IPS-18a (cell line): ENCODE measurements around the gene SDK1.

Source experiments
- H3K27ac ChIP-seq: one replicate; pipeline ENCODE4 v1.5.1; 2013; ENCODE audit warnings: low read length
- H3K27me3 ChIP-seq: one replicate; pipeline ENCODE4 v1.6.1; 2013; ENCODE audit warnings: mild to moderate bottlenecking, low read length; ENCODE audit not compliant: control insufficient read depth, insufficient read depth
- H3K36me3 ChIP-seq: one replicate; pipeline ENCODE4 v1.6.1; 2013; ENCODE audit warnings: low read depth, low read length; ENCODE audit not compliant: control insufficient read depth
- H3K4me1 ChIP-seq: one replicate; pipeline ENCODE4 v1.6.1; 2013; ENCODE audit warnings: low read depth, low read length; ENCODE audit not compliant: control insufficient read depth
- H3K4me3 ChIP-seq: one replicate; pipeline ENCODE4 v1.5.1; 2013; ENCODE audit warnings: low read length
- H3K9ac ChIP-seq: one replicate; pipeline ENCODE4 v1.6.1; 2013; ENCODE audit warnings: mild to moderate bottlenecking, low read length, moderate library complexity
- H3K9me3 ChIP-seq: one replicate; pipeline ENCODE4 v1.6.1; 2013; ENCODE audit warnings: low read depth, low read length; ENCODE audit not compliant: control insufficient read depth

Gene SDK1

GRCh38 chr7:4163565-4164203, 862.6 kb downstream of the SDK1 start:
- Histone ChIP-seq H3K4me1 (peaks cover 5% of the 10 kb centered on the region), H3K36me3 (no peaks in the 10 kb centered on the region), H3K27me3 (no peaks in the 10 kb centered on the region), H3K9me3 (no peaks in the 10 kb centered on the region), H3K4me3 (no peak overlapping the region), H3K27ac (no peak overlapping the region), H3K9ac (no peak overlapping the region)

DNA sequence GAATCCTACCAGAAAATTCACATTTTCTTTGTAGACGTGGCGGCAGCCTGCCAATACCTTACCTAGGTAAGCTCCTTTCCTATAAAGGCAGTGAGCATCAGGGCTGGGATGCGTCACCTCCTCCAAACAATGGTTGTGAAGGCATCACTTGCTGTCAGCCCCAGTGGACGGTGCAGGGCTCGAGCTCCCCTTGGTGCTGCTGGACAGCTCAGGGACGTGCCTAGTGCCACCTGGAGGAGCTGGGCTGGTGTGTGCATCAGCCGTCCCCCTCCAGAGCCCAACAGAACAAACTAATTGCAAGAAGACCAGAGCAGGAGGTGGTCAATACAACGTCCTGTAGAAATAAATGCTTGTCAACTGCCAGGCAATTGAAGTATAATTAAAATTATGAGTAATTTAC, 863.5 kb downstream of the SDK1 start:
- no peaks in the 10 kb centered on the region for H3K27me3 ChIP-seq
- H3K9me3 ChIP-seq = no peaks in the 10 kb centered on the region
- H3K36me3 ChIP-seq = no peaks in the 10 kb centered on the region
- H3K4me3 ChIP-seq = no peak overlapping the region
- H3K4me1 ChIP-seq = peaks cover 5% of the 10 kb centered on the region
- no peak overlapping the region for H3K27ac ChIP-seq
- no peak overlapping the region for H3K9ac ChIP-seq

DNA sequence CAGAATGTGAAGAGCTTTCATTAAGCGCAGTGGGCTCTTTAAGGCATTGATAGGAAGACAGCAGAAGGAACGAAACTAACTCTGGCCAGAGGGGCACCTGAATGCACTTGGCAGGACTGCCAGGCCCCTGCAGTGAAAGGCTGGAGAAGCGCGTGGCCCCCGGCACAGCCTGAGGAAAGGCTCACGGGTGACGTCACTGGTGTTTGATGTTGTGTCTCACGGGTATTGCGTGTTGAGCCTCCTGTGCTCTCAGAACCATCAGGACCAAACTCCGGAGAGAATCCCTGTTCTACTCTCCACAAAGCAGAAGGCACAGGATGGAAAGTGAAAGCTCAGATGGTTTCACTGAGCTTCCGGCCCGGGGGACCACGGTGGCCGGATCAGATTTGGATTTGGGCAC, 865.3 kb downstream of the SDK1 start:
- Histone ChIP-seq H3K4me1 (peaks cover 5% of the 10 kb centered on the region), H3K9me3 (no peaks in the 10 kb centered on the region), H3K27ac (no peak overlapping the region), H3K27me3 (no peaks in the 10 kb centered on the region), H3K36me3 (no peaks in the 10 kb centered on the region), H3K4me3 (no peak overlapping the region), H3K9ac (no peak overlapping the region)

DNA sequence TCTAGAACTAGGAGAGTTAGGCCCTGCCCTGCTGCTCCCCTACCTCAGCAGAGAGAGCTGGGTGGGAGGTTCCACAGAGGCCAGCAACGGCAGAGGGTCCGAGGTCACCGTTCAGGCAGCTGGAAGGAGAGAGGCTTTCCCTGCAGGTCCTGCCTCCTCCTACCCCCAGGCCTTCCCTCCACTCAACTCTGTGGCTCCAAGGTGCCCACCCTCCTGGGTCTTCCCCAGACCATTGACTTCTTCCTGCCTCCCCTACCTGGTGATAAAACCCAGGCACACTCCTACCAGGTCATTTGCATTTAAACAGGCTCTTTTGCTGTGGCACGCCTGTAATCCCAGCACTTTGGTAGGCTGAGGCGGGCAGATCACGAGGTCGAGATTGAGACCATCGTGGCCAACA, 865.8 kb downstream of the SDK1 start:
- Histone ChIP-seq H3K27ac (no peak overlapping the region), H3K9ac (no peak overlapping the region), H3K36me3 (no peaks in the 10 kb centered on the region), H3K27me3 (no peaks in the 10 kb centered on the region), H3K9me3 (no peaks in the 10 kb centered on the region), H3K4me3 (no peak overlapping the region), H3K4me1 (peaks cover 5% of the 10 kb centered on the region)

DNA sequence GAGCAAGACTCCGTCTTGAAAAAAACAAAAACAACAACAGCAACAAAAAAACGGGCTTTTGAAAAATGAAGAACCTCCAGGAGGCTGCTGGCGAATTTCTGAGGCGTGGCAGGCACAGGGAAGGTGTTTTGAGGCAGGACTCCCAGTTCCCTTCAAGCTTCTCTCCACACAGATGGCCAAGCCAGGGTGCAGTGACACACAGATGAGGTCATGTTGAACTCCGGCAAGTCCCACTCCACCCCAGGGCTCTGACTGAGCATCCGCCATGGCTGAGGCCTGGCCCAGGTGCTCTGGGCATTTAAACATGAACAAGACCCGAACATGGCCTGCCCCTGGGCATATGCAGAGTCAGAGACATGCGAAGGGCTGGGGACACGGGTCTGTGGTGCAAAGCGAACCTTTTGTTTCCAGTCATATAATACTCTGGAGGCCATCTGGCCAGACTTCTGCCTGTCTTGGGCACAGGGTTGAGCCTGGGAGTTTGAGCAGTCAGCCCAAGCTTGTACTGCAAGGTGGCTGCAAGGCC, 866.4 kb downstream of the SDK1 start:
- H3K36me3 ChIP-seq = no peaks in the 10 kb centered on the region
- H3K4me3 ChIP-seq = no peak overlapping the region
- peaks cover 5% of the 10 kb centered on the region for H3K4me1 ChIP-seq
- H3K27me3 ChIP-seq = no peaks in the 10 kb centered on the region
- no peaks in the 10 kb centered on the region for H3K9me3 ChIP-seq
- no peak overlapping the region for H3K27ac ChIP-seq
- H3K9ac ChIP-seq = no peak overlapping the region

DNA sequence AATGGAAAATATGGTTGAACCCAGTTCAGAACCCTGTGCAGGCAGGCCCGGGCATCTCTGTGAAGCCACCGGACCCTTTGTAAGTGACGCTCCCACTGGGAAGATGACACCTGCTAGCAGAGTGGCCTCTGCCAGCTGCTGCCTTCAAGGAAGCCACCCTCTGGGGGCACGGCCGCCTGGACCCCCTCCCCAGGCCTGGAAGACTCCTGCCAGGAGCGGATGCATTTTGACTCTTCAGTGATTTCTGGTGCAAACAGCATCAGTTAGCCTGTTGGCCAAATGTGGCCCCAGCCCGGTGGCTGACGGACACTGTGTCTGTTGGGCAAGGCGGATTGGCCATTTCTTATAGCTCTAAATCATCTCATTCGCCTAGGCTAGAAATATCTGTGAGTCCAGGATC, 867.0 kb downstream of the SDK1 start:
- no peak overlapping the region for H3K4me3 ChIP-seq
- H3K27me3 ChIP-seq = no peaks in the 10 kb centered on the region
- no peaks in the 10 kb centered on the region for H3K9me3 ChIP-seq
- H3K4me1 ChIP-seq = peaks cover 5% of the 10 kb centered on the region
- no peaks in the 10 kb centered on the region for H3K36me3 ChIP-seq
- H3K9ac ChIP-seq = no peak overlapping the region
- H3K27ac ChIP-seq = no peak overlapping the region

DNA sequence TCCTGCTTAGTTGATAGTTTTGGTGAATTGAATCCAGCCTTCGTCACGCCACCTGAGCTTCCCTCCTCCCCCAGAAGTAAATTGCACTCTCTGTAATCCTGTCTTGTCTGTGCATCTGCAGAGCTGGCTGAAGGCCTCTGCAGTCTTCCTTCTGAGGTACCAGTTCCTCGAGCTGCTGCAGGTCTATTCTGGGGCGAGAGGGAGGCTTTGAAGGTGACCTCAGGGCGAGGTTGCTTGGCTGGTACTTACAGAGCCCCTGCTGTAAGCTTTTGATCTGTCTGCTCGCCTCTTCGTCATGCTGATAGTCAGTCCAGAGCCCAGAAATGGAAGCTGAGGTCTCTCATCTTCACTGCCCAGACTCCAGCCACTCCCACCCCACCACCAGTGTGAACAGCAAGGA, 867.5 kb downstream of the SDK1 start:
- Histone ChIP-seq H3K9ac (no peak overlapping the region), H3K9me3 (no peaks in the 10 kb centered on the region), H3K27me3 (no peaks in the 10 kb centered on the region), H3K4me1 (peaks cover 5% of the 10 kb centered on the region), H3K4me3 (no peak overlapping the region), H3K27ac (no peak overlapping the region), H3K36me3 (no peaks in the 10 kb centered on the region)

- Histone ChIP-seq H3K4me1 (peaks cover 5% of the 10 kb centered on the region), H3K9ac (no peak overlapping the region), H3K4me3 (no peak overlapping the region), H3K27ac (no peak overlapping the region), H3K9me3 (no peaks in the 10 kb centered on the region), H3K27me3 (no peaks in the 10 kb centered on the region), H3K36me3 (no peaks in the 10 kb centered on the region)
These were observed 868.4 kb downstream of the SDK1 start for GRCh38 chr7:4169455-4169854.

DNA sequence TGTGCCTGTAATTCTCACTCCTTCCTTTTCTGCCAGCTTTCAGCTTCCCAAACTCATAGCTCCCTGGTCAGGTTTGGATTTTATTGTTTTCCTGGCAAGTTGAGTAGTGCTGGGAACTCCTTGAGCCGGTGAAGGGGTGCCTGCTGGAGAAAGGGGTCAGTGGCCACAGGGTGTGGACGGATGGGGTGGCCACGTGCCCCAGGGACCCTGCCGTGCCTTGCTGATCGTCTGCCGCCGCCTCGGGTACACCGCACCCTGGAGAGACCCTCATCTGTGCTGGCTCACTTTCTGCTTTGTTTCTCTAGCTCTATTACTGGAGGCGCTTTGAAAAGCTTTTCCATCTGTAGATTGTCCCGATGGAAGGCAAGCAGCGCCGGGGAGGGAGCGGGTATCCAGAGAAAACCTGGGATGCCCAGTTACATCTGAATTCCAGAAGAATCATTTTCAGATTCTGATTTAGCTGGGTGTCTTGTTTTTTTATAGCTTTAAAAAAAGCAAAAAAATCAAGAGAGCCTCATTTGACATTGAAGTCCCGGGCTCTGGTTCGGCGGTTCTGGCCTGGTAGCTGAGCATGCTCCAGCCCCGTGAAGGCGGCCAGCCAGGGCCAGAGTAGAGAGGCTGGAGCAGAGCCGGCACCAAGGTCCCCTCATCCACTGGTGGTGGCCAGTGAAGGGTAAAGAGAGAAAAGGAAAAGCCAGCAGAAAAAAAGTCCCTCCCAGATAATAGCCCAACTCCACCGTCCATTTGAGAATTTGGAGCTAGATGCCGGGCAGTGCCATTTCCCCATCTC, 870.1 kb downstream of the SDK1 start:
- no peak overlapping the region for H3K9ac ChIP-seq
- H3K9me3 ChIP-seq = no peaks in the 10 kb centered on the region
- no peaks in the 10 kb centered on the region for H3K36me3 ChIP-seq
- peaks cover 5% of the 10 kb centered on the region for H3K4me1 ChIP-seq
- no peak overlapping the region for H3K27ac ChIP-seq
- H3K27me3 ChIP-seq = no peaks in the 10 kb centered on the region
- H3K4me3 ChIP-seq = no peak overlapping the region

DNA sequence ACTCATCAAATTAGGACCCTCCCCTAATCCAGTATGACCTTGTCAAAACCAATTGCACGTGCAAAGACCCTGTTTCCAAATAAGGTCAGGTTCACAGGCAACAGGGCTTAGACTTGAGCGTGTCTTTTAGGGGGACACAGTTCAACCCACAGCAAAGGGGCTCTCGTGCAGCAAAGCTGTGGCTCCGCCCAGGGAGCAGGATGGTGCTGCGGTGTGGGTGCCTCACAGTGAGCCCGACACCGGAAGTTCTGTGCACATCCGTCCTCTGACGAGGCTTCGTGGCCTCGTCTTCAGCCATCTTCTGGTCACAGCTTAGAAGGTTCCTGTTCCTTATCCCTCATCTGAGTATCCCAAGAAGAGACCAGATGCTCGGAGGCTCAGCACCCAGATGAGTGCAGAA, 871.8 kb downstream of the SDK1 start:
- H3K9ac ChIP-seq = no peak overlapping the region
- no peaks in the 10 kb centered on the region for H3K36me3 ChIP-seq
- H3K27ac ChIP-seq = no peak overlapping the region
- no peaks in the 10 kb centered on the region for H3K4me1 ChIP-seq
- H3K9me3 ChIP-seq = no peaks in the 10 kb centered on the region
- no peak overlapping the region for H3K4me3 ChIP-seq
- H3K27me3 ChIP-seq = no peaks in the 10 kb centered on the region

- no peak overlapping the region for H3K4me3 ChIP-seq
- H3K36me3 ChIP-seq = no peaks in the 10 kb centered on the region
- no peak overlapping the region for H3K27ac ChIP-seq
- H3K9me3 ChIP-seq = no peaks in the 10 kb centered on the region
- H3K9ac ChIP-seq = no peak overlapping the region
- no peaks in the 10 kb centered on the region for H3K27me3 ChIP-seq
- H3K4me1 ChIP-seq = no peaks in the 10 kb centered on the region
These were observed 872.6 kb downstream of the SDK1 start for GRCh38 chr7:4173615-4174014.

DNA sequence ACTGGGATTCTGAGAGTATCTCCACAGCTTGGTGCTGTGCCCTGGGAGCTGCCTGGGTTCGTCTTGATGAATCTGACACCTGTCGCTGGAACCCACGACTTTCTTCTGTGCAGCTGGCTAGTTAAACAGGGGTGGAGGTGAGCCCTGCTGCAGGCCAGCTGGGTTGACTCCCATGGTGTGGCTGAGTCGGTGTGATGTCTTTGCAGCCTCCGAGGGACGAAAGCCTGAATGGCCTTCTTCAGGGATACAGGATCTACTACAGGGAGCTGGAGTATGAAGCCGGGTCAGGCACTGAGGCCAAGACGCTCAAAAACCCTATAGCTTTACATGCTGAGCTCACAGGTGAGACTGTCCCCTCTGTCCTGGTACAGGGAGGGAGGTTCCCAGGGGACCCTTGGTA, 873.0 kb downstream of the SDK1 start:
- Histone ChIP-seq H3K27me3 (no peaks in the 10 kb centered on the region), H3K4me3 (no peak overlapping the region), H3K27ac (no peak overlapping the region), H3K9me3 (no peaks in the 10 kb centered on the region), H3K4me1 (no peaks in the 10 kb centered on the region), H3K9ac (no peak overlapping the region), H3K36me3 (no peaks in the 10 kb centered on the region)
